HG03439 (cell line): Measurements from ENCODE around the gene MOB3B.
"Not testable (repeated sequence)": the region's sequence is repeated elsewhere in the genome, so short reads cannot be mapped to it uniquely, and the experiment has no call there.

Source experiments
- ATAC-seq: cut with Tn5 transposase; IDR thresholded peaks from one replicate; pipeline ENCODE4 v1.9.1; 2021; ENCODE audit warnings: mild to moderate bottlenecking, moderate library complexity; ENCODE audit not compliant: unreplicated experiment

The MOB3B gene

GRCh38 chr9:27426511-27427271, 102.9 kb downstream of the MOB3B start:
- no peak for ATAC-seq

GRCh38 chr9:27425827-27426510, 103.6 kb downstream of the MOB3B start:
- ATAC-seq, result no peak

GRCh38 chr9:27423915-27424710, 105.5 kb downstream of the MOB3B start:
- no peak for ATAC-seq

GRCh38 chr9:27422279-27422834, 107.3 kb downstream of the MOB3B start:
- ATAC-seq, result no peak

GRCh38 chr9:27421577-27421976, 108.0 kb downstream of the MOB3B start:
- ATAC-seq, result no peak

GRCh38 chr9:27419558-27419957, 110.1 kb downstream of the MOB3B start:
- not testable (repeated sequence) for ATAC-seq

GRCh38 chr9:27414220-27414761, 115.3 kb downstream of the MOB3B start:
- no peak for ATAC-seq

- ATAC-seq, result no peak
Measured at GRCh38 chr9:27413511-27414219, 115.9 kb downstream of the MOB3B start.

- no peak for ATAC-seq
Measured at GRCh38 chr9:27412963-27413362, 116.7 kb downstream of the MOB3B start.

GRCh38 chr9:27412081-27412480, 117.5 kb downstream of the MOB3B start:
- no peak for ATAC-seq

GRCh38 chr9:27408482-27408881, 121.1 kb downstream of the MOB3B start:
- no peak for ATAC-seq

GRCh38 chr9:27408001-27408400, 121.6 kb downstream of the MOB3B start:
- ATAC-seq, result no peak

- ATAC-seq, result no peak
Measured at GRCh38 chr9:27407491-27407890, 122.1 kb downstream of the MOB3B start.

GRCh38 chr9:27404661-27405060, 125.0 kb downstream of the MOB3B start:
- no peak for ATAC-seq

GRCh38 chr9:27402626-27403025, 127.0 kb downstream of the MOB3B start:
- no peak for ATAC-seq

- no peak for ATAC-seq
Measured at GRCh38 chr9:27400334-27400880, 129.2 kb downstream of the MOB3B start.

GRCh38 chr9:27398982-27399653, 130.5 kb downstream of the MOB3B start:
- no peak for ATAC-seq

GRCh38 chr9:27396495-27396894, 133.1 kb downstream of the MOB3B start:
- no peak for ATAC-seq

GRCh38 chr9:27395484-27395921, 134.1 kb downstream of the MOB3B start:
- ATAC-seq, result no peak

- ATAC-seq, result no peak
Measured at GRCh38 chr9:27394826-27395201, 134.8 kb downstream of the MOB3B start.
